Measurements from ENCODE around the gene MRPL54. TPM values are rescaled to one million over a fixed set of nuclear protein-coding genes. Genes with fewer than 3 reads are reported as not detected.

MRPL54 gene
- total RNA-seq, 1 experiment from 2014 or later, result 85.7 TPM

DNA sequence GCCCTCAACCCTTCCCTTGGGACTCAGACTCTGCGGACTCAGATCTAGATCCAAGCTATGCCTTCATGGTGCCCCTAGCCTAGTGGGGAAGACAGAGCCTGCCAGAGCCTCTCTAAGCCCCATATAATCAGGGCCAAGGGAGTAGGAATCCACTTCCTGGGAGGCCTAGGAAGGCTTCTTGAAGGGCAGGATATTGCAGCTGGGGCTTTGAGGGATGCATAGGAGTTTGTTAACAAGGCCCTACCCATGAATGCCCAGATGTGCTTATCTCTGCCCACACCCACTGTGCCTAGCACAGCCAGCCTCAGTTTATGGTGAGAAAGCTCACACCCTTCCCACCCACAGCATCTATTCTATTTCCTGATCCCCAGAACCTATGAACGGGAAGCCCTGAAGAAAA is 12.3 kb upstream of the MRPL54 start:
- ChIA-PET POLR2A (no interaction called here), CTCF (no interaction called here)
- H3K27me3 Mint-ChIP-seq (ENCODE audit: insufficient read depth, unreplicated experiment), result no peaks in the 10 kb centered on the region
- intact Hi-C loops (cut with micrococcal nuclease), result no loop called here
- H3K4me1 Mint-ChIP-seq (ENCODE audit: insufficient read depth, unreplicated experiment), result no peaks in the 10 kb centered on the region
- TF ChIP-seq CTCF (IDR thresholded peaks at IDR 0.05; ENCODE audit: unreplicated experiment), result no peak
- H3K36me3 Mint-ChIP-seq (ENCODE audit: insufficient read depth, unreplicated experiment), result peaks cover 19% of the 10 kb centered on the region
- no peak overlapping the region for H3K27ac Mint-ChIP-seq (ENCODE audit: low read depth, unreplicated experiment)
- no peaks in the 10 kb centered on the region for H3K9me3 Mint-ChIP-seq (ENCODE audit: unreplicated experiment)
- BruUV-seq (replicated peaks), result no TSS peak
- H3K4me3 Mint-ChIP-seq (ENCODE audit: unreplicated experiment), result no peak overlapping the region
- DNase-seq (ENCODE audit: unreplicated experiment), result no peak

DNA sequence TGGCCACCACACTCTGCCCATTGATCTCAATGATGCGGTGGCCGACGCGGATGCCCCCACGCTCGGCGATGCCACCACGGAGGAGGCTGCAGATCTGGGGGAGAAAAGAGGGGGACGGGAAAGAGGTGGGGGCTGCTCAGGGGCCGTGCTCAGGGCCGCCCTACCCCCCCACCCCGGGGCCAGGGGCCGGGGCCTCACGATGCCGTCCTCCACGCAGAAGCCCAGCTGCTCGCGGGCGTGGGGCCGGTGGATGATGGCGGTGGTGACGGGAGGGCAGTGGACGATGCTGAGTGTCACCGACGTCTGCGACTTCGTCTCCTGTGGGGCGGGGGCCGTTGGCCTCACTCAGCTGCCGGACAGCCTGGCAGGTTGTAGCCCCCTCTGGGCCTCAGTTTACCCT is 11.2 kb upstream of the MRPL54 start:
- no peak for DNase-seq (ENCODE audit: unreplicated experiment)
- peaks cover 20% of the 10 kb centered on the region for H3K36me3 Mint-ChIP-seq (ENCODE audit: insufficient read depth, unreplicated experiment)
- no peak overlapping the region for H3K4me3 Mint-ChIP-seq (ENCODE audit: unreplicated experiment)
- BruUV-seq (replicated peaks), result no TSS peak
- H3K27me3 Mint-ChIP-seq (ENCODE audit: insufficient read depth, unreplicated experiment), result no peaks in the 10 kb centered on the region
- CTCF ChIA-PET, result interaction anchor here (1.1 kb wide), 1 partner anchor 11 kb away, joined by 4 read pairs; the partner anchor contains the start of gene MRPL54
- H3K27ac Mint-ChIP-seq (ENCODE audit: low read depth, unreplicated experiment), result no peak overlapping the region
- H3K4me1 Mint-ChIP-seq (ENCODE audit: insufficient read depth, unreplicated experiment), result no peaks in the 10 kb centered on the region
- H3K9me3 Mint-ChIP-seq (ENCODE audit: unreplicated experiment), result no peaks in the 10 kb centered on the region
- no peak for TF ChIP-seq CTCF (IDR thresholded peaks at IDR 0.05; ENCODE audit: unreplicated experiment)
- POLR2A ChIA-PET, result interaction anchor here (1.2 kb wide), 1 partner anchor 11 kb away, joined by 5 read pairs; the partner anchor contains the start of genes APBA3 and MRPL54
- intact Hi-C loops (cut with micrococcal nuclease), result no loop called here

DNA sequence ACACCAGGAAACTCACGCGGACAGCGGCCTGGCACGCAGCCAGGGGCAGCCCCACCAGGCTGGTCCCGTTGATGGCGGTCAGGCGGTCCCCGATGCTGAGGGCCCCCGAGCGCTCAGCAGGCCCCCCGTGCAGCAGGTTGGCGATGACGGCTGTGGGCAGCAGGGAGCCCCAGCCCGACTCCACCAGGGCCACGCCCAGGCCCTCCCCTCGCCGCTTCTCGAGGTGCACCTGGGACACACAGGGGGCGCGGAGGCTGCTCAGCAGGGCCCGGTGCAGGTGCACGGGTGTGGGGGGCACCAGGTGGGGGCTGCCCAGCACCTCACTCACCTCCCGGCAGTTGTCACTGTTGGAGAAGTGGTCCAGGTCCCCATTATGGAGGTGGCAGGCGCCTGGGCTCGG is 10.0 kb upstream of the MRPL54 start:
- POLR2A ChIA-PET, result interaction anchor here (0.6 to 1.2 kb wide), 2 partner anchors 9 to 10 kb away, joined by 3 to 5 read pairs; partner anchors contain the start of genes APBA3 and MRPL54

More for the DNA sequence above, 10.0 kb upstream of the MRPL54 start:
- peaks cover 30% of the 10 kb centered on the region for H3K36me3 Mint-ChIP-seq (ENCODE audit: insufficient read depth, unreplicated experiment)
- H3K4me3 Mint-ChIP-seq (ENCODE audit: unreplicated experiment), result no peak overlapping the region
- H3K27me3 Mint-ChIP-seq (ENCODE audit: insufficient read depth, unreplicated experiment), result no peaks in the 10 kb centered on the region
- intact Hi-C loops (cut with micrococcal nuclease), result no loop called here
- no peaks in the 10 kb centered on the region for H3K9me3 Mint-ChIP-seq (ENCODE audit: unreplicated experiment)
- no peaks in the 10 kb centered on the region for H3K4me1 Mint-ChIP-seq (ENCODE audit: insufficient read depth, unreplicated experiment)
- CTCF ChIA-PET, result interaction anchor here (1.1 kb wide), 1 partner anchor 10 kb away, joined by 4 read pairs; the partner anchor contains the start of gene MRPL54
- TF ChIP-seq CTCF (IDR thresholded peaks at IDR 0.05; ENCODE audit: unreplicated experiment), result no peak
- no TSS peak for BruUV-seq (replicated peaks)
- no peak for DNase-seq (ENCODE audit: unreplicated experiment)
- no peak overlapping the region for H3K27ac Mint-ChIP-seq (ENCODE audit: low read depth, unreplicated experiment)
